ENCODE results near the gene VPS41.

The VPS41 gene

DNA sequence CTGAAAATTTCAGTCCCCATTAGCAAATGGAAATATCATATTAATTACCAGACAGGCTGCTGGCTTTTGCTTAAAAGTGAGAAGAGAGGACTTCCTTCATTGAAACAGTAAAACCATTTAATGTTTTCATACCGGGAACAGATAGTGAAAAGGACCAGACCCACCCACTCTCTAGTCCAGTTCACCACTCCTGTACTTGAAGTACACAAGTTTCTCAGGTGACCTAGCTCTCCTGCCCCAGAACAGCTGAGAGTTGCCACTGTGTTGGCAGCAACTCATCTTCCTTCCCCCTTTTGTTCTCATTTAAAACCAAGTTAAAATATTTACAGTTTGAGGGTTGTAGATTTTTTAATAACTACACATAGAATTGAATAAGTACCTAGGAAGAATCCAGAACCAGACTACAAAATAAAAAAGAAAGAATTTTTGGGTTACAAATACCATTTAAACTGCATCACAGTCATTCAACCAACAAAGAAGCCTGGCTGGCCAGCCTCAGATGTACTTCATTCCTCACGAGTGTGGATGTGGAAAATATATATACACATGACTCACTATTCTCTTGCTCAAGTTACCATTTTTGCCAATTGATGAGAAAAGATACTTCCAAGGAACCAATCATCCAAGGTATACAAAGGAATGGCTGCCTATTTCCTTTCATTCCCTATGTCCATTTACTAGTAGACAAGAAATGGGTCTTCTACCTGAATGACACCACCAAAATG, 68.1 kb downstream of the VPS41 start:
- no peaks in the 10 kb centered on the region for H3K9me3 ChIP-seq (ENCODE audit: control insufficient read depth in 2 of 2, low read length in 2 of 2)
- H3K27ac ChIP-seq (ENCODE audit: low read depth in 2 of 2, low read length in 2 of 2): no peak overlapping the region
- H3K4me3 ChIP-seq (ENCODE audit: low read length in 2 of 2): no peak overlapping the region

DNA sequence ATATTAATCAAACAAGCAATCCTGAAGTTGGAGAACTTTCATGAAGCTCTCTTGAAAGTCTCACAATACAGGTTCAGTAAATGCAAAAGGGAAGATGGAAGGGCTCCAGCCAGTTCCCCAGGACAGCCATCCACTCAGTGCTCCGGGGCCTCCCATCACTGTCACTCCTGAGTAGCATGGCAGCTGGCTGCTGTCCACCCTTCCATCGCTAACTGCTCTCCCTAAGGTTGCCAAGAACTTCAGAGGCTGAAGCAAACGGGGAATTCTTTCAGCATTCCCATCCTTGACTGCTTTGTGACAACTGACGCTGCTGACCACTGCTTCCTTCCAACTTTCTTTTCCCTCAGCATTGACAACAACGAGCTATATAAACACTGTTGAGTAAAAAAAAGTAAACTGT, 69.1 kb downstream of the VPS41 start:
- no peaks in the 10 kb centered on the region for H3K27me3 ChIP-seq (ENCODE audit: control insufficient read depth in 2 of 2, insufficient read depth in 2 of 2, low read length in 2 of 2)
- H3K27ac ChIP-seq (ENCODE audit: low read depth in 2 of 2, low read length in 2 of 2): no peak overlapping the region
- H3K4me3 ChIP-seq (ENCODE audit: low read length in 2 of 2): no peak overlapping the region
- H3K9me3 ChIP-seq (ENCODE audit: control insufficient read depth in 2 of 2, low read length in 2 of 2): no peaks in the 10 kb centered on the region
- no peaks in the 10 kb centered on the region for H3K36me3 ChIP-seq (ENCODE audit: control insufficient read depth in 2 of 2, insufficient read depth in 2 of 2, low read length in 2 of 2)
- H3K4me1 ChIP-seq (ENCODE audit: control insufficient read depth in 2 of 2, insufficient read depth in 2 of 2, low read length in 2 of 2): no peaks in the 10 kb centered on the region
- no peak overlapping the region for H3K9ac ChIP-seq (ENCODE audit: low read depth in 1 of 2, low read length in 2 of 2)

More for the DNA sequence above, 68.1 kb downstream of the VPS41 start:
- no peaks in the 10 kb centered on the region for H3K4me1 ChIP-seq (ENCODE audit: control insufficient read depth in 2 of 2, insufficient read depth in 2 of 2, low read length in 2 of 2)
- no peaks in the 10 kb centered on the region for H3K36me3 ChIP-seq (ENCODE audit: control insufficient read depth in 2 of 2, insufficient read depth in 2 of 2, low read length in 2 of 2)
- no peak overlapping the region for H3K9ac ChIP-seq (ENCODE audit: low read depth in 1 of 2, low read length in 2 of 2)
- no peaks in the 10 kb centered on the region for H3K27me3 ChIP-seq (ENCODE audit: control insufficient read depth in 2 of 2, insufficient read depth in 2 of 2, low read length in 2 of 2)

DNA sequence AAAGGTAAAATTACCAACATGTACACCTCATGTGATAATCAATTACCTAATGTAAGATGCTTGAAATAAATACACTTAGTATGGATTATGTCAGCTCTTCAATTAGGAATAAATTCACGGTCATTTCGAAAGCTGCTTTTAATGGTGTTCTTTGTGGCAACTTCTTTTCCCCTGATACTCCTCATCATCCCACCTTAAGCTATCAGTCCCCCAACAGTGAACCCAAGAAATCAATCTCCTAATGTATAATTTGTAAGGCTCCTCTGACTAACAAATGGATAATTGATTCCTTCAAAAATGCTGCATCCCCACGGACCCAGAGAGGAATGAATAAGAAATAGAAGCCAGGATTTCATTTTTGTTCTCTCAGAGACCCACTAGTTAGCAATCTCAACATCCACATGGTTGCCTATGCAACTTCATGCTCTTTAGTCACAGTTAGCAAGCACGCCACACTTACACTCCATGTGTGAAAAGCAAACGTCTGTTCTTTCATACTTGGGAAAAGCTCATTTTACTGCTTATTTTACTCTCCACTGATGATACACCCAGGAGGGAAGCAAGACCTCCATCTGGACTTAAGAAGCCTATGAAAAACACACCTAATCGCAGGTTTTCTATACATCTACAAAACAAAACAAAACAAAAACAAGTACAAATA, 70.1 kb downstream of the VPS41 start:
- no peak overlapping the region for H3K4me3 ChIP-seq (ENCODE audit: low read length in 2 of 2)
- H3K27me3 ChIP-seq (ENCODE audit: control insufficient read depth in 2 of 2, insufficient read depth in 2 of 2, low read length in 2 of 2): no peaks in the 10 kb centered on the region
- H3K36me3 ChIP-seq (ENCODE audit: control insufficient read depth in 2 of 2, insufficient read depth in 2 of 2, low read length in 2 of 2): no peaks in the 10 kb centered on the region
- H3K9ac ChIP-seq (ENCODE audit: low read depth in 1 of 2, low read length in 2 of 2): no peak overlapping the region
- H3K9me3 ChIP-seq (ENCODE audit: control insufficient read depth in 2 of 2, low read length in 2 of 2): no peaks in the 10 kb centered on the region
- H3K27ac ChIP-seq (ENCODE audit: low read depth in 2 of 2, low read length in 2 of 2): no peak overlapping the region
- H3K4me1 ChIP-seq (ENCODE audit: control insufficient read depth in 2 of 2, insufficient read depth in 2 of 2, low read length in 2 of 2): no peaks in the 10 kb centered on the region

DNA sequence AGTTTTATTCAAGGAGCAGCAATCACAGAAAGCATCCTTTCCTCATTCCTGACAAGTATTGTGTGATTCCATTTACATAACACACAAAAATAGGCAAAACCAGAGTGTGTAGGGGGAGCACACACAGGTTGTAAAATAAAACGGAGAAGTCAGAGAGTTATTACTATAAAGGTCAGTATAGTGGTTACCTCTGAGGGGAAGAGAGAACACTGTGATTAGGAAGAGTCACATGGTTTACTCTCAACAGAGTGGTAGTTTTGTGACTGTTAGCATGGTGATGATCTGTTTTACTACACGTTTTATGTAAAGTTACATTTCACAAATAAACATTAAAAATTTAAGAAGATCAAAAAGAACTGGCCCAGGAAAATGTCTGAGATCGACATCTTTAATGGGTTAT, 74.6 kb downstream of the VPS41 start:
- H3K9me3 ChIP-seq (ENCODE audit: control insufficient read depth in 2 of 2, low read length in 2 of 2): no peaks in the 10 kb centered on the region
- no peaks in the 10 kb centered on the region for H3K27me3 ChIP-seq (ENCODE audit: control insufficient read depth in 2 of 2, insufficient read depth in 2 of 2, low read length in 2 of 2)
- no peak overlapping the region for H3K9ac ChIP-seq (ENCODE audit: low read depth in 1 of 2, low read length in 2 of 2)
- peaks cover 0 to 5% of the 10 kb centered on the region in 2 donors for H3K36me3 ChIP-seq (ENCODE audit: control insufficient read depth in 2 of 2, insufficient read depth in 2 of 2, low read length in 2 of 2)
- H3K27ac ChIP-seq (ENCODE audit: low read depth in 2 of 2, low read length in 2 of 2): no peak overlapping the region
- H3K4me3 ChIP-seq (ENCODE audit: low read length in 2 of 2): no peak overlapping the region
- H3K4me1 ChIP-seq (ENCODE audit: control insufficient read depth in 2 of 2, insufficient read depth in 2 of 2, low read length in 2 of 2): no peaks in the 10 kb centered on the region

DNA sequence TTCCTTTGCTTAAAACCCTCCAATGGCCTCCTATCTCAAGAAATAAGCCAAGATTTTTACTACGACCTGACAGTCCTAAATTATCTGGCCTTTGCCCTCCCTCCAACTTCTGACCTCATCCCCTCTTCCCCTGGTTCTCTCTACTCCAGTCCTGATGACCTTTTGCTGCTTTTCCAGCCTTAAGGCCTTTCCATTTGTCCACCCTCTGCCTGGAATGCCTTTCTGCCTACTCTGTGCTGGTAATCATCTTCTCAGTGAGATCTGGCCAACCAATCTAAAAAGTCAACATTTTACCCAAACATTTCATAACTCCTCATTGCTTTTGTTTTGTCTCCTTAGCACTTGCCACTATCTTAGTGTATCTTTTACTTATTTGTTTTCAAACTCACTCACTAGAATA, 75.7 kb downstream of the VPS41 start:
- H3K27ac ChIP-seq (ENCODE audit: low read depth in 2 of 2, low read length in 2 of 2): no peak overlapping the region
- no peak overlapping the region for H3K4me3 ChIP-seq (ENCODE audit: low read length in 2 of 2)
- no peaks in the 10 kb centered on the region for H3K27me3 ChIP-seq (ENCODE audit: control insufficient read depth in 2 of 2, insufficient read depth in 2 of 2, low read length in 2 of 2)
- H3K4me1 ChIP-seq (ENCODE audit: control insufficient read depth in 2 of 2, insufficient read depth in 2 of 2, low read length in 2 of 2): no peaks in the 10 kb centered on the region
- no peaks in the 10 kb centered on the region for H3K9me3 ChIP-seq (ENCODE audit: control insufficient read depth in 2 of 2, low read length in 2 of 2)
- H3K36me3 ChIP-seq (ENCODE audit: control insufficient read depth in 2 of 2, insufficient read depth in 2 of 2, low read length in 2 of 2): peaks cover 0 to 5% of the 10 kb centered on the region in 2 donors
- no peak overlapping the region for H3K9ac ChIP-seq (ENCODE audit: low read depth in 1 of 2, low read length in 2 of 2)

DNA sequence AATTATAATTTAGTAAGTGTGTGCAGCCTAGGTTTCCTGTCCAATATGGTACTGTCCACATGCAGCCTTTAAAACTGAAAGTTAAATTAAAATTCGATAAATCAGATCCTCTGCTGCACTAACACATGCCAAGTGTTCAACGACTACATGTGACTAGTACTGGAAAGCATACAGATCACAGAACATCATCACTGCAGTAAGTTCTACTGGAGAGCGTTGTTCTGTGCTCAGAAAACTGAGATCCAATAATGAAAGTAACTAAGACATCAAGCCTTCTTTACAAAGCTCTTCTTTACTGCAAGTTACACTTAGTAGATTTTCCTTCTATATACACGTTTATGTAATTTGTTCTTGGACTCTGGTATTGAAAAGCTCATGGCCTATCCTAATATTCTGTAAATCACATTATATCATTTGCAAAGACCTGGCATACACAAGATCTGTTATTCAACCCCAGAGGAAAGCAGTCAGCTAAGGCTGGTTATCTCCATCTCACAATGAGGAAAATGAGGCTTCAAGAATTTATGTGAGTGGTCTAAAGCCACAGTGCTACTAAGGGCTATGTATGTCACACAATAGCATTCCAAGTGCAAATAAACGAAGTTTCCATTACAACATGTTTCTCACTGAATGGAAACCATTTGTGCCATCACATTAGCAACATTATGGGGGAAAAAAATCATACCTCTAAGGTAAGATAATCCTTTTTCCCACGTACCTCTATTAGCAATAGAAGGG, 77.6 kb downstream of the VPS41 start:
- peaks cover 0 to 5% of the 10 kb centered on the region in 2 donors for H3K36me3 ChIP-seq (ENCODE audit: control insufficient read depth in 2 of 2, insufficient read depth in 2 of 2, low read length in 2 of 2)
- no peak overlapping the region for H3K9ac ChIP-seq (ENCODE audit: low read depth in 1 of 2, low read length in 2 of 2)
- no peaks in the 10 kb centered on the region for H3K27me3 ChIP-seq (ENCODE audit: control insufficient read depth in 2 of 2, insufficient read depth in 2 of 2, low read length in 2 of 2)
- H3K4me3 ChIP-seq (ENCODE audit: low read length in 2 of 2): no peak overlapping the region
- no peaks in the 10 kb centered on the region for H3K9me3 ChIP-seq (ENCODE audit: control insufficient read depth in 2 of 2, low read length in 2 of 2)
- H3K4me1 ChIP-seq (ENCODE audit: control insufficient read depth in 2 of 2, insufficient read depth in 2 of 2, low read length in 2 of 2): no peaks in the 10 kb centered on the region
- H3K27ac ChIP-seq (ENCODE audit: low read depth in 2 of 2, low read length in 2 of 2): no peak overlapping the region

DNA sequence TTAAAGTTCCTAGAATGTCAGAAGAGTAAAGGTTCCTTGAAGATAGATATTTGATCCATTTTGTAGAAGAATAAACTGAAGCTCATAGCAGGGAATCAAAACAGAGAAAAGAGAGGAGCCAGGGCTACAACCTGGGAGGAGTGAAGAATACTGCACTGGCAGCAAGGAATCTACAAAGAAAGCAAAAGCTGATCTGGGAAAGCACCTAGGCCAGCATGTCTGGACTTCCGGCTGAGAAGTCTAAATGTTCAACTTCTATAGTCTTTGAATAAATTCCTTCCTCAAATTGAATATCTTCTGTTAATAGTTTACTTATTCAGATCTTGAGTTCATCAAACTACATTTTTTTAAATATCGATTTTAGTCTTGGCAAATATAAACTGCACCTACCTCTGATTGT, 78.2 kb downstream of the VPS41 start:
- Histone ChIP-seq H3K9me3 (ENCODE audit: control insufficient read depth in 2 of 2, low read length in 2 of 2) (no peaks in the 10 kb centered on the region), H3K27me3 (ENCODE audit: control insufficient read depth in 2 of 2, insufficient read depth in 2 of 2, low read length in 2 of 2) (no peaks in the 10 kb centered on the region), H3K4me3 (ENCODE audit: low read length in 2 of 2) (no peak overlapping the region), H3K27ac (ENCODE audit: low read depth in 2 of 2, low read length in 2 of 2) (no peak overlapping the region), H3K4me1 (ENCODE audit: control insufficient read depth in 2 of 2, insufficient read depth in 2 of 2, low read length in 2 of 2) (no peaks in the 10 kb centered on the region), H3K36me3 (ENCODE audit: control insufficient read depth in 2 of 2, insufficient read depth in 2 of 2, low read length in 2 of 2) (peaks cover 0 to 5% of the 10 kb centered on the region in 2 donors), H3K9ac (ENCODE audit: low read depth in 1 of 2, low read length in 2 of 2) (no peak overlapping the region)

DNA sequence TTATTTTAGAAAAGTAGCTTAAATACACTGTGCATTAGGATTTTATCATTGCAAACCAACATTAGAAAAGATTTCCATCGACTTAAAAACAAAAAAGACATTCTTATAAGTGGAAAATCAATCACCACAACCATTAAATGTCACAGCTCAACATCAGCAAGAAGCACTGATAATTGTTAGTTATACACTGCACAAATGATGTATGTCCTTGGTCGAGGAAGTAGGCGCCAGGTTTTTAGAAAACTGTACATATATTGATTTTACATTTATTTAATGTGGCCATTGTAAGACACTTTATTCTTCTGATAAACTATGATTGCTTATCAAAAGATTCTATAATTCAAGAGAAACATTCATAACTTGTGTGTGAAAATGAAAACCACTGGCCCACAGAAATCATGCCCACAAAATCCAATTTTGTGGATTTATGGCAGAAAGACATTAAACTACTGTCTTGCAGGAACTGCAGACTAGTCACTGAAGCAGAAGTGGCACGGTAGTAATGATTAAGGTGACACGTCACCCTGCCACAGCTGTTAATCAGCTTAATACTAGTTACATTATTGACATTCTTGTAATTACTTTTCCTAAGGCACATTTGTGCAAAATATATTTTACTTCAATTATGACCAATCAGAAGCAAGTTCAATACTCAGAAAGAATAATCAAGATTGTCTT, 79.4 kb downstream of the VPS41 start:
- Histone ChIP-seq H3K9ac (ENCODE audit: low read depth in 1 of 2, low read length in 2 of 2) (no peak overlapping the region), H3K36me3 (ENCODE audit: control insufficient read depth in 2 of 2, insufficient read depth in 2 of 2, low read length in 2 of 2) (peaks cover 0 to 5% of the 10 kb centered on the region in 2 donors)

DNA sequence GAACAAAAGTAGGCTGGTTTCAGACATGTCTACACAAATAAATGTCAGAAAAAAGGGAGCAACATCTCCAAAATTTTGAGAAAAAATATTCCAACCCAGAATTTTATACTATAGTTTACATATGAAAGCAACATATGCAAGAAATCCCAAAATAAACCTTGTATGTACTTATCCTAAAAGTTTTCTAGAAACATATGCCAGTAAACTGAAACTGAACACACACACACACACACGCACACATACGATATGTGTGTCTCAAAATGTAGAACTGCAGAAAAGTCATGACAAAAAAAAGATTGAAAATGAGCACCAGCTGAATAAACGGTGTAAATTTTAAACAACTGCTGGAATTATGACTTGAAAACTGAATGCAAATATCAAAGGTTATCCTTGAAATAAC, 81.0 kb downstream of the VPS41 start:
- no peak overlapping the region for H3K9ac ChIP-seq (ENCODE audit: low read depth in 1 of 2, low read length in 2 of 2)
- no peaks in the 10 kb centered on the region for H3K27me3 ChIP-seq (ENCODE audit: control insufficient read depth in 2 of 2, insufficient read depth in 2 of 2, low read length in 2 of 2)
- no peak overlapping the region for H3K27ac ChIP-seq (ENCODE audit: low read depth in 2 of 2, low read length in 2 of 2)
- no peaks in the 10 kb centered on the region for H3K4me1 ChIP-seq (ENCODE audit: control insufficient read depth in 2 of 2, insufficient read depth in 2 of 2, low read length in 2 of 2)
- no peaks in the 10 kb centered on the region for H3K9me3 ChIP-seq (ENCODE audit: control insufficient read depth in 2 of 2, low read length in 2 of 2)
- no peak overlapping the region for H3K4me3 ChIP-seq (ENCODE audit: low read length in 2 of 2)
- peaks cover 0 to 5% of the 10 kb centered on the region in 2 donors for H3K36me3 ChIP-seq (ENCODE audit: control insufficient read depth in 2 of 2, insufficient read depth in 2 of 2, low read length in 2 of 2)

More for the DNA sequence above, 79.4 kb downstream of the VPS41 start:
- H3K27ac ChIP-seq (ENCODE audit: low read depth in 2 of 2, low read length in 2 of 2): no peak overlapping the region
- H3K9me3 ChIP-seq (ENCODE audit: control insufficient read depth in 2 of 2, low read length in 2 of 2): no peaks in the 10 kb centered on the region
- H3K4me3 ChIP-seq (ENCODE audit: low read length in 2 of 2): no peak overlapping the region
- H3K27me3 ChIP-seq (ENCODE audit: control insufficient read depth in 2 of 2, insufficient read depth in 2 of 2, low read length in 2 of 2): no peaks in the 10 kb centered on the region
- H3K4me1 ChIP-seq (ENCODE audit: control insufficient read depth in 2 of 2, insufficient read depth in 2 of 2, low read length in 2 of 2): no peaks in the 10 kb centered on the region

Data from mucosa of rectum (tissue), 2 donors.